Endodermal cell (in vitro differentiated cells): Measurements from ENCODE around the gene PGC. TPM values are rescaled to one million over a fixed set of nuclear protein-coding genes. Genes with fewer than 3 reads are reported as not detected.
"Not testable (repeated sequence)": the region's sequence is repeated elsewhere in the genome, so short reads cannot be mapped to it uniquely, and the experiment has no call there.

Experiments
- DNase-seq: peaks from one replicate; pipeline ENCODE4 v3.0.0-alpha.2; 2017
- H3K27ac ChIP-seq: 2 replicates; pipeline ENCODE4 v1.5.1; 2013; ENCODE audit warnings: mild to moderate bottlenecking, low read depth, low read length, moderate library complexity
- H3K27me3 ChIP-seq: 2 replicates; pipeline ENCODE4 v1.6.1; 2013; ENCODE audit warnings: mild to moderate bottlenecking, low read length, moderate library complexity; ENCODE audit not compliant: insufficient read depth, control insufficient read depth, poor library complexity, severe bottlenecking
- H3K36me3 ChIP-seq: 2 replicates; pipeline ENCODE4 v1.7.0; 2013; ENCODE audit warnings: mild to moderate bottlenecking, low read length, moderate library complexity; ENCODE audit not compliant: control insufficient read depth, insufficient read depth
- H3K4me1 ChIP-seq: one replicate; pipeline ENCODE4 v1.7.0; 2013; ENCODE audit warnings: low read length; ENCODE audit not compliant: control insufficient read depth, insufficient read depth
- H3K4me3 ChIP-seq: 2 replicates; pipeline ENCODE4 v1.5.1; 2013; ENCODE audit warnings: mild to moderate bottlenecking, low read length, moderate library complexity
- H3K9ac ChIP-seq: 2 replicates; pipeline ENCODE4 v1.6.1; 2013; ENCODE audit warnings: mild to moderate bottlenecking, low read length, moderate library complexity; ENCODE audit not compliant: poor library complexity, severe bottlenecking; ENCODE audit errors: extremely low read depth
- H3K9me3 ChIP-seq: 2 replicates; pipeline ENCODE4 v1.6.1; 2013; ENCODE audit warnings: mild to moderate bottlenecking, low read length, moderate library complexity; ENCODE audit not compliant: control insufficient read depth
- H3K27ac Mint-ChIP-seq: 2 replicates; pipeline ENCODE4 v1.8.0; 2020; ENCODE audit warnings: mixed read lengths
- H3K27me3 Mint-ChIP-seq: 2 replicates; pipeline ENCODE4 v1.8.0; 2021; ENCODE audit warnings: mild to moderate bottlenecking, mixed read lengths; ENCODE audit not compliant: insufficient read depth
- H3K36me3 Mint-ChIP-seq: 2 replicates; pipeline ENCODE4 v1.8.0; 2020; ENCODE audit warnings: low read depth, mixed read lengths
- H3K4me1 Mint-ChIP-seq: 2 replicates; pipeline ENCODE4 v1.8.0; 2020; ENCODE audit warnings: mixed read lengths
- H3K4me3 Mint-ChIP-seq: 2 replicates; pipeline ENCODE4 v1.8.0; 2020; ENCODE audit warnings: mild to moderate bottlenecking, moderate library complexity, mixed read lengths
- H3K9me3 Mint-ChIP-seq: 2 replicates; pipeline ENCODE4 v1.8.0; 2020; ENCODE audit warnings: mild to moderate bottlenecking, mixed read lengths
- WGBS, 2 experiments: methylation state at CpG; one replicate each; pipeline versions ENCODE4 v1.1.5 to v1.1.7; 2013; ENCODE audit warnings: missing lambda C conversion rate in 2 of 2, mixed read lengths in 1 of 2; ENCODE audit not compliant: insufficient coverage in 1 of 2, insufficient read length in 1 of 2; 5-methylcytosine and 5-hydroxymethylcytosine counted together
- total RNA-seq, 2 donors: library from RNA; stranded (reverse); fragmentation: NEBNext Ultra II Directional in 1 of 2; extraction: Animal tissue kit (Norgen Biotek cat#: 25700) in 1 of 2; gene quantifications; 2 replicates in 1 of 2; 3 replicates in 1 of 2; pipeline ENCODE4 v1.2.1, GENCODE V29; 2021
- TF ChIP-seq, protein P1 (sequence below): fragments of 200-600 bp; sonication (generic); conservative IDR thresholded peaks from 2 replicates; pipeline ENCODE4 v1.5.0; 2021; ENCODE audit warnings: antibody characterized with exemption, mild to moderate bottlenecking

PGC gene
- total RNA-seq, 2 donors from 2014 or later, result not detected

- H3K36me3 ChIP-seq, result peaks cover 7% of the 10 kb centered on the region
- Mint-ChIP-seq H3K36me3 (peaks cover 14% of the 10 kb centered on the region), H3K27ac (no peak overlapping the region), H3K4me1 (no peaks in the 10 kb centered on the region), H3K9me3 (no peaks in the 10 kb centered on the region), H3K4me3 (no peak overlapping the region), H3K27me3 (no peaks in the 10 kb centered on the region)
- H3K27ac ChIP-seq, result peak overlapping the region; percentile 24
- TF ChIP-seq, protein P1, sequence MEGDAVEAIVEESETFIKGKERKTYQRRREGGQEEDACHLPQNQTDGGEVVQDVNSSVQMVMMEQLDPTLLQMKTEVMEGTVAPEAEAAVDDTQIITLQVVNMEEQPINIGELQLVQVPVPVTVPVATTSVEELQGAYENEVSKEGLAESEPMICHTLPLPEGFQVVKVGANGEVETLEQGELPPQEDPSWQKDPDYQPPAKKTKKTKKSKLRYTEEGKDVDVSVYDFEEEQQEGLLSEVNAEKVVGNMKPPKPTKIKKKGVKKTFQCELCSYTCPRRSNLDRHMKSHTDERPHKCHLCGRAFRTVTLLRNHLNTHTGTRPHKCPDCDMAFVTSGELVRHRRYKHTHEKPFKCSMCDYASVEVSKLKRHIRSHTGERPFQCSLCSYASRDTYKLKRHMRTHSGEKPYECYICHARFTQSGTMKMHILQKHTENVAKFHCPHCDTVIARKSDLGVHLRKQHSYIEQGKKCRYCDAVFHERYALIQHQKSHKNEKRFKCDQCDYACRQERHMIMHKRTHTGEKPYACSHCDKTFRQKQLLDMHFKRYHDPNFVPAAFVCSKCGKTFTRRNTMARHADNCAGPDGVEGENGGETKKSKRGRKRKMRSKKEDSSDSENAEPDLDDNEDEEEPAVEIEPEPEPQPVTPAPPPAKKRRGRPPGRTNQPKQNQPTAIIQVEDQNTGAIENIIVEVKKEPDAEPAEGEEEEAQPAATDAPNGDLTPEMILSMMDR, result no peak
- peaks cover 3% of the 10 kb centered on the region for H3K4me1 ChIP-seq
- no peaks in the 10 kb centered on the region for H3K27me3 ChIP-seq
- no peak overlapping the region for H3K4me3 ChIP-seq
- no peak overlapping the region for H3K9ac ChIP-seq
- peak; percentile 44 for DNase-seq
- WGBS, 2 experiments, result 90 to 95% methylated on average over 6 to 12 of the region's 12 CpGs
- no peaks in the 10 kb centered on the region for H3K9me3 ChIP-seq
These were observed 20.1 kb upstream of the PGC start for GRCh38 chr6:41767112-41767833.

DNA sequence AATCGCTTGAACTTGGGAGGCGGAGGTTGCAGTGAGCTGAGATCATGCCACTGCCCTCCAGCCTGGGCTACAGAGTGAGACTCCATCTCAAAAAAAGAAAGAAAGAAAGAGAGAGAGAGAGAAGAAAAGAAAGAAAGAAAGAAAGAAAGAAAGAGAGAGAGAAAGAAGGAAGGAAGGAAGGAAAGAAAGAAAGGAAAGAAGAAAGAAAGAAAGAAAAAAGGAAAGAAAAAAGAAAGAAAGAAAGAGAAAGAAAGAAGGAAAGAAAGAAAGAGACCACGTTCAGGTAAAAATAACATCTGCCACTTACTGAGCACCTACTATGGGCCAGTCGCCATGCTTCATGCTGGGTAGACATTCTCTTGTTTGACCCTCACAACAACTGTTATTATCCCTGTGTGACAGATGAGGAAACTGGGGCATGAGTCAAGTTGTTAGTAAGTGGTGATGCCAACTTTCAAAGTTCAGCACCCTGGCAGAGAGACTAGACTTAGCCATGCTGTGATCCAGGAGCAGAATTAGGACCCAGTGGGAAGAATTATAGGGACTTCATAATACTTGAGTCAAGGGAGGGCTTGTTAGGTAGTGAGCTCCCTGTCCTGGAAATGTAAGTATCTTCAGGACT lies 19.0 kb upstream of the PGC start:
- not testable (repeated sequence) for H3K27me3 Mint-ChIP-seq, H3K4me3 ChIP-seq, H3K4me1 ChIP-seq, H3K36me3 ChIP-seq, H3K27me3 ChIP-seq, H3K9ac ChIP-seq, H3K9me3 Mint-ChIP-seq, H3K9me3 ChIP-seq, H3K4me3 Mint-ChIP-seq, H3K36me3 Mint-ChIP-seq, H3K27ac ChIP-seq, H3K4me1 Mint-ChIP-seq, H3K27ac Mint-ChIP-seq, DNase-seq
- WGBS, 2 experiments, result 90 to 91% methylated on average over 2 to 4 of the region's 4 CpGs

- H3K27me3 ChIP-seq, result no peaks in the 10 kb centered on the region
- H3K9me3 Mint-ChIP-seq, result no peaks in the 10 kb centered on the region
- 66 to 83% methylated on average over 2 of the region's 2 CpGs for WGBS, 2 experiments
These were observed 16.3 kb upstream of the PGC start for GRCh38 chr6:41763470-41763869.

More at GRCh38 chr6:41763470-41763869, 16.3 kb upstream of the PGC start:
- Histone ChIP-seq H3K9ac (no peak overlapping the region), H3K4me3 (no peak overlapping the region), H3K36me3 (no peaks in the 10 kb centered on the region), H3K27ac (no peak overlapping the region), H3K4me1 (peaks cover 3% of the 10 kb centered on the region), H3K9me3 (no peaks in the 10 kb centered on the region)
- peaks cover 3% of the 10 kb centered on the region for H3K27me3 Mint-ChIP-seq
- no peak for DNase-seq
- TF ChIP-seq, protein P1, result no peak
- H3K4me3 Mint-ChIP-seq, result no peak overlapping the region
- no peak overlapping the region for H3K27ac Mint-ChIP-seq
- H3K4me1 Mint-ChIP-seq, result no peaks in the 10 kb centered on the region
- H3K36me3 Mint-ChIP-seq, result no peaks in the 10 kb centered on the region
